Astrocyte of the cerebellum (primary cell): ENCODE data around the gene ZNF24.

Source experiments
- DNase-seq: peaks from one replicate; pipeline ENCODE4 v3.0.0-alpha.2; 2011; ENCODE audit warnings: low read depth
- H3K4me3 ChIP-seq: 2 replicates; pipeline ENCODE4 v1.5.1; 2011; ENCODE audit warnings: mild to moderate bottlenecking, low read depth, low read length, moderate library complexity
- in situ Hi-C: cut with HindIII; loops from 2 replicates; pipeline ENCODE4 v1.10.0; 2017; ENCODE audit warnings: low sequenced_read_pairs
- TF ChIP-seq, protein P1 (sequence below): IDR thresholded peaks from 2 replicates; pipeline ENCODE4 v1.5.1; 2012; ENCODE audit warnings: low read length, low read depth, moderate library complexity, mild to moderate bottlenecking; ENCODE audit errors: missing control alignments

The ZNF24 gene

DNA sequence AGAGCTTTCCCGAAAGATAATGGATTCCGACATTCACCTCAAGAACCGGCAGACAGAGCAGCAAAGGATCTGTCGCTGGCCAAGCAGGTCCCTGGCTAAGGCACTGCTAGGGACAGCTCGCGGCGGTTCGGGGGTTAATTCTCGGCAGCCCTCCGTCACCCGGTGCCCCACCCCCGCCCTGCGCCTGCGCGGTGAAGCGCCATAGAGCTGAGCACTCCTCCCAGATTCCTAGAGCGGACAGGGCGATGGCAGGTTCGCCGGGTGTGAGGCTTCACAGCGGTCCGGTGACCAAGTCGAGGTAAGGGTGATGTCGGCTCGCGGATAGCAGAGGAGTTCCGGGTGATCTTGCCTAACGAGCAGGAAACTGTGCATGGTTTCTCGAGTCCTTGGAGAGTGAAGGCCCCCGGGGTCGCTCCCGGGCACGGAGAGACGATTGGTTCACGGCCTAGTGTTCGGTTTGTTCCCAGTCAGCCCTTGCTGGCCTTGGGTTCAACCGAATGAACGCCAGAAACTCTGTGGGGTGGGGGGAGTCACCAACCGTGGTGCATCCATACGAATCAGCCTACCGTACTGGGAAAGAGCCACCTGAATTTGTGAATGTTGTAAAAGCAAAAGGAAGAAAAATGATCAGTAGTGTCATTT lies 54.0 kb downstream of the ZNF24 start, which contains the start of gene ZSCAN30:
Gene ZSCAN30, minus strand, starts transcription at position 136 of the 642 bp plus-strand sequence. CDS start 25,877 bp downstream, outside the sequence.
- TF ChIP-seq, protein P1, sequence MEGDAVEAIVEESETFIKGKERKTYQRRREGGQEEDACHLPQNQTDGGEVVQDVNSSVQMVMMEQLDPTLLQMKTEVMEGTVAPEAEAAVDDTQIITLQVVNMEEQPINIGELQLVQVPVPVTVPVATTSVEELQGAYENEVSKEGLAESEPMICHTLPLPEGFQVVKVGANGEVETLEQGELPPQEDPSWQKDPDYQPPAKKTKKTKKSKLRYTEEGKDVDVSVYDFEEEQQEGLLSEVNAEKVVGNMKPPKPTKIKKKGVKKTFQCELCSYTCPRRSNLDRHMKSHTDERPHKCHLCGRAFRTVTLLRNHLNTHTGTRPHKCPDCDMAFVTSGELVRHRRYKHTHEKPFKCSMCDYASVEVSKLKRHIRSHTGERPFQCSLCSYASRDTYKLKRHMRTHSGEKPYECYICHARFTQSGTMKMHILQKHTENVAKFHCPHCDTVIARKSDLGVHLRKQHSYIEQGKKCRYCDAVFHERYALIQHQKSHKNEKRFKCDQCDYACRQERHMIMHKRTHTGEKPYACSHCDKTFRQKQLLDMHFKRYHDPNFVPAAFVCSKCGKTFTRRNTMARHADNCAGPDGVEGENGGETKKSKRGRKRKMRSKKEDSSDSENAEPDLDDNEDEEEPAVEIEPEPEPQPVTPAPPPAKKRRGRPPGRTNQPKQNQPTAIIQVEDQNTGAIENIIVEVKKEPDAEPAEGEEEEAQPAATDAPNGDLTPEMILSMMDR: no peak
- peak; percentile 80 for DNase-seq
- in situ Hi-C loops: no loop called here
- peak within 1 kb of the TSS; percentile 94 for H3K4me3 ChIP-seq

DNA sequence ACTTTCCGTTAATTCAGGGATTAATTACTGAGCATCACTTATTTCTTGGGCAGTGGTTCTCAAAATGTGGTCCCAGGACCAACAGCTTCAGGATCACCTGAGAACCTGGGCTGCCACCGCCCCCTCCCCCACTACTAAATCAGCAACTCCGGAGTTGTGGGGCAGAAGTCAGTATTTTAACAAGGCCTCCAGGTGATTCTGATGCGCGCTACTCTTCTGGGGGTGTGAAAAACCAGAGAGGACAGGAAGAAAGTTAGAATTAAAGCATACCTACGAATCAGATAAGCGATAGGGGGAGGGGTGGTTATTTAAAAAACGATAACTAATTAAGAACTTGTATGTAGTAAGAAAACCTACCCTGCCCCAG lies 54.5 kb downstream of the ZNF24 start:
- in situ Hi-C loops: no loop called here
- DNase-seq: no peak
- TF ChIP-seq, protein P1: no peak
- peak overlapping the region; percentile 94 for H3K4me3 ChIP-seq

DNA sequence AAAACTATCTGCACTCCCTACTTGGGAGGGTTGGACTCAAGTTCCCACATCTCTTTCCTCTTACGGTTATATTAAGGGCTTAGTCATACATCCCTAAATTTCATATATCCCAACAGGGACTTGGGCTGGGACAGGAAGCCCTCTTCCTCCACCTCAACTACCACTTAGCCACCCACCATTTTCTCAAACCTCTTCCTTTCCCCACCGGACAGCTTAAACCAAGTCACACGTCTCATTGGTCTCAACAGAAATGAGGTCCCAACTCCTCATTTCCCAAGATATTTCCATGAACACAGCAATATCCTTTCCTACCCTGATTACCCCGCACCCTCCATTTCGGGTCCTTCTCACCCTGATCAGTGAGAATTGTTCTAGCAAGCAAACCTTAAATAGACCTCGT lies 54.9 kb downstream of the ZNF24 start:
- TF ChIP-seq, protein P1: no peak
- peak overlapping the region; percentile 94 for H3K4me3 ChIP-seq
- DNase-seq: no peak
- in situ Hi-C loops: no loop called here

DNA sequence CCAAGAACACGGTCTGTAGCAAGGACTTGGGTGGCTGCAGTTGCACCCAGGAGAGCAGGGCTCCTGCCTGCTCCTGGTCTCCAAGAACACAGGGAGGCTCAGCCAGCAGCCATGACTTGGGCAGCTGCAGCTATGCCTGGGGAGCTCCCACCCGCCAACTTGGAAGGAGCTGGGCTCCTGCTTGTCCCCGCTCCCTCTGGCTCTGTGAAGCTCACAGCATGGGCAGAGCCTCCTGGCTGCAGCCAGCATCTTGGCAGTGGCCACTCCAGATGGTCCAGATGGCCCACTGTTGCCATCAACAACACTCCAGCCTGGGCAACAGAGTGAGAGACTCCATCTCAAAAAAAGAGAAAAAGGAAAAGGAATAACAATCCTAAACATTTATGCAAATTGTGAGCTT lies 59.4 kb downstream of the ZNF24 start:
- TF ChIP-seq, protein P1: no peak
- in situ Hi-C loops: no loop called here
- DNase-seq: no peak
- no peak overlapping the region for H3K4me3 ChIP-seq

DNA sequence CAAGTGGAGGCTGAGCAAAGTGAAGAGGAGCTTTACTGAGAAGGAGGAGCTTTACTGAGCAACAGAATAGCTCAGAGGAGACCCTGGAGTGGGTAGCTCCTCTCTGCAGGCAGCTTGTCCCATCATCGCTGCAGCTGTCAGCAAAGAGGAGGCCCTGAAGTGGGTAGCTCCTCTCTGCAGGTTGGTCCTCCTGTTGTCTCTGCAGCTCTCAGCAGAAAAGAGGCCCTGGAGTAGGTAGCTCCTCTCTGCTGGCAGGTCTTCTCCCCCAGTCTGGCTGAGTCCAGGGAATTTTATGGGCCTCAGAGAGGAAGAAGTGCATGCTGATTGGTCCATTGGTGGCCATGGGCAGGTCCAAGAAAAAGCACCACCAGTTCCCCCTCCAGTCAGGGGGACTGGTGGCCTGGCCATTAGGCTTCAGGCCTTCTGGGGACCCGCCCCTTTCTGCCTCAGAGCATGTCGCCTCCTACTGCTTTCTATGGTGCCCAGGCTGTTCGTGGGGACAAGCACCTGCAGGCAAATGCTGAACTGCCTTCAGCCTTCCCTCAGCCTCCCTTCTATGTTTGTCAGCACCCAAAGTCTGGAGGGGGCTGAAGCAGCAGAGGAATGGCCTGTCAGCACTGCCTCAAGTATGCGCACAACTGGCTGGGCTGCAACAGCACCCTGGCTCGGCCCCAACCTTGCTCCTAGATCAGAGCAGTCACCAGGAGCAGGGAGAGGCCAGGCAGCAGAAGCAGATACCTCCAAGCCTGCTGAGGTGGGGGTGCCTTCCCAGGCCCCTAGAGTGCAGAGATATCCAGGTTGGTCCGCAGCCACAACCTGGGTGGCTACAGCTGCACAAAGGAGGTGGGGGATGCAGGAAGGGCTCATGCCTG lies 60.1 kb downstream of the ZNF24 start:
- TF ChIP-seq, protein P1: no peak
- in situ Hi-C loops: no loop called here
- no peak overlapping the region for H3K4me3 ChIP-seq
- no peak for DNase-seq

DNA sequence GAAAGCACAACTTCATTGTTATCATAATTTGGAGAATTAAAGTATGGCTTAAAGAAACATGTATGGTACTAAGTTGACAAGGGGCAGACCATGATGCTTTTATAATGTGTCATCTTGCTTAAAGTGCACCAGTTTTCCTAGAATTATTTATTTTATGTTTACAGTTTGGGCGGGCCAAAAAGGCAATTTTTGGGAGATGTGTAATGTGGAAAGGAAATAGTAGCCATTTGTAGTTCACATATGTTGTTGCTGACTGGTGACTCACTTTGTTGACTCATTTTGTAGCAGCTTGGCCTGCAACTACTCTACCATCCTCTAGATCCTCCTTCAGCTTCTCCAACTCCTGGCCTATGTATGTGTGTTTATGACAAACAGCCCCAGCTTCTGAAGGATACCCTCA lies 61.9 kb downstream of the ZNF24 start:
- in situ Hi-C loops: no loop called here
- no peak for DNase-seq
- no peak overlapping the region for H3K4me3 ChIP-seq
- TF ChIP-seq, protein P1: no peak
